GM19397 (cell line): ENCODE measurements around the gene YWHAG.
A peak's percentile ranks its signal among the peaks of the same experiment; 100 is the strongest.
"Not testable (repeated sequence)": the region's sequence is repeated elsewhere in the genome, so short reads cannot be mapped to it uniquely, and the experiment has no call there.

Experiments
- ATAC-seq: cut with Tn5 transposase; IDR thresholded peaks from one replicate; pipeline ENCODE4 v1.9.1; 2021; ENCODE audit warnings: mild to moderate bottlenecking, moderate library complexity; ENCODE audit not compliant: unreplicated experiment

Gene YWHAG

GRCh38 chr7:76358481-76359110 is at the start of gene YWHAG:
Gene YWHAG, minus strand, starts transcription at chr7:76358991. Its CDS starts 183 bp downstream, at chr7:76358808.
- ATAC-seq: peak; percentile 74

GRCh38 chr7:76408121-76408560 is 49.4 kb upstream of the YWHAG start:
- no peak for ATAC-seq

GRCh38 chr7:76407718-76408117 is 48.9 kb upstream of the YWHAG start:
- no peak for ATAC-seq

- no peak for ATAC-seq
These were observed 46.9 kb upstream of the YWHAG start for GRCh38 chr7:76405738-76406137.

GRCh38 chr7:76403780-76404494 is 45.1 kb upstream of the YWHAG start:
- ATAC-seq: no peak

GRCh38 chr7:76403097-76403496 is 44.3 kb upstream of the YWHAG start:
- ATAC-seq: not testable (repeated sequence)

- no peak for ATAC-seq
These were observed 41.5 kb upstream of the YWHAG start for GRCh38 chr7:76400248-76400647.

GRCh38 chr7:76397409-76398183 is 38.8 kb upstream of the YWHAG start:
- no peak for ATAC-seq

- no peak for ATAC-seq
These were observed 38.1 kb upstream of the YWHAG start for GRCh38 chr7:76396864-76397263.

GRCh38 chr7:76395965-76396726 is 37.4 kb upstream of the YWHAG start:
- ATAC-seq: no peak

- not testable (repeated sequence) for ATAC-seq
These were observed 36.8 kb upstream of the YWHAG start for GRCh38 chr7:76395605-76395964.

GRCh38 chr7:76394957-76395356 is 36.2 kb upstream of the YWHAG start:
- no peak for ATAC-seq

- ATAC-seq: peak; percentile 79
These were observed 34.6 kb upstream of the YWHAG start for GRCh38 chr7:76393116-76394031.

- no peak for ATAC-seq
These were observed 33.8 kb upstream of the YWHAG start for GRCh38 chr7:76392531-76393115.

- ATAC-seq: no peak
These were observed 31.3 kb upstream of the YWHAG start for GRCh38 chr7:76390092-76390491.

GRCh38 chr7:76387789-76388188 is 29.0 kb upstream of the YWHAG start:
- not testable (repeated sequence) for ATAC-seq

- ATAC-seq: no peak
These were observed 28.0 kb upstream of the YWHAG start for GRCh38 chr7:76386691-76387260.

- ATAC-seq: no peak
These were observed 24.5 kb upstream of the YWHAG start for GRCh38 chr7:76383089-76383944.
